Skin of body (tissue), 2 donors: ENCODE results near the gene NDOR1. TPM values are rescaled to one million over a fixed set of nuclear protein-coding genes. Genes with fewer than 3 reads are reported as not detected.

Experiments
- DNase-seq: peaks from one replicate; lab custom pipeline; 2025; lab: John Stamatoyannopoulos, UW
- total RNA-seq: library from RNA; depleted of rRNA; stranded (reverse); fragments of >200 nt; gene quantifications from one replicate; pipeline ENCODE4 v1.2.3, GENCODE V29; 2014

The NDOR1 gene
- total RNA-seq, 1 donor from 2014 or later, result 3.0 TPM

- no peak for DNase-seq
These were observed 22.7 kb upstream of the NDOR1 start for GRCh38 chr9:137182836-137183235.

DNA sequence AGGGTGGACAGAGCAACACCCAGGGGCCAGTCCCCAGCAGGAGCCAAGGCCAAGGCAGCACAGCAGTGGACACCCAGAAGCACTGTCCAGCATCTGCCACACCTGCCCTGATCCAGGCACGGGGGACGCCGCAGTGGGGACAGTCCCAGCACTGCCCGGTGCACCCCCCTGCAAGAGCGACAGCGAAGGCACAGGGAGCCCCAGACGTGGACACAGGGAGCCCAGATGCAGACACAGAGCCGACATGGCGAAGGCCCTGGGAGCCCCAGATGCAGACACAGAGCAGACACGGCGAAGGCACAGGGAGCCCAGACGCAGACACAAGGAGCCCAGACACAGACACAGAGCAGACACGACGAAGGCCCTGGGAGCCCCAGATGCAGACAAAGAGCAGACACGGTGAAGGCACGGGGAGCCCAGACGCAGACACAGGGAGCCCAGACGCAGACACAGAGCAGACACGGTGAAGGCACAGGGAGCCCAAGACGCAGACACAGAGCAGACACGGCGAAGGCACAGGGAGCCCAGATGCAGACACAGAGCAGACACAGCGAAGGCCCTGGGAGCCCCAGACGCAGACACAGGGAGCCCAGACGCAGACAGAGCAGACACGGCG, 21.4 kb upstream of the NDOR1 start:
- DNase-seq, result no peak

DNA sequence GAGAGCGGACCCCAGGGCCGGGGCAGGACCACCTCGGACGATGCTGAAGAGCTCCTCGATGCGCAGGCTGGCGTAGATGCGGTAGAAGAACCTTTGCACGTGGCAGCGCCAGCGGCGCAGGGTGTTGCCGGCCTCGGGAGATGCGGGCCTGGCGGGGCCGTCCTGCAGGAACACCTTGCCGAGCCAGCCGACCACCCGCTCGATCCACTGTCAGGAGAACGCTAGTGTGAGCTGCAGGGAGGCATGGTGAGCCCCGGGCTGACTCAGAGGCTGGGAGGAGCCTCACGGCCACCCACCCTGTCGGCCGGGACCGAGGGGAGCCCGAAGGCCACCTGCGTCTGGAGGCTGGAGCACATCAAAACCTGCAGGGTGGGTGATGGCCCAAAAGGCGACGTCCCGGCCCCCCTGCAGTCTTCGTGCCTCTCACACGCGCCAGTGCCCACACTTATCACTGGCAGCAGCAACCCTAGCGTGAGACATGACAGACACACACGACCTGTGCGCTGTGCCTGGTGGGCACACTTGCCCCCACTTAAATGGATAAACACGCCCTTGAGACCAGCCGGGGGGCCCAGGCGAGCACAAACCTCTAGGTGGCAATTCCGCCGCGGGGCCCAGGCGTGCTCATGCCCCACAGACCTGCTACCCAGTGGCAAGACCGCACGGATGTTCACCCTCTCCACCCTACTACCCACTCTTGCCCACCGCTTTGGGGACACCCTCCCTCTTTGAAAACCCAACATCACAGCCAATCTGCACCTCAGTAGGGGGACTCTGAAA, 20.4 kb upstream of the NDOR1 start:
- no peak for DNase-seq

DNA sequence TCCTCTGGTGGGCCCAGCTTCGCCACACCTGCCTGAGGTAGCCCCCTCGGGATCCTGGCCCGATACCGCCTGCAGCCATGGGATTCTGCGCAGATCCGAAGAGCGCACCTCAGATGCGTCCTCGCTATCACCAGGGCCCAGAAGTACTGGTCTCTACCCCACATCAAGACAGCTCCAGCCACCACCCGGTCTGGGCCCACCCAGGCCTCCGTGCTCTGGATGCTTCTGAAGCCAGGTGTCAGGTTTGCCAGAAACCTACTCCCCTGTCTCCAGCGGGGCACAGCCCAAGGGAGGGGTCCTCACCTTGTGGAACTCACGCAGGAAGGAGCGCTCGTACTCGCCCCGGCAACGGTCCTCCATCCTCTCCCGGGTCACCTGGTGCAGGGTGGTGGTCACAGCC, 19.6 kb upstream of the NDOR1 start:
- DNase-seq, result no peak

GRCh38 chr9:137186385-137186784, 19.1 kb upstream of the NDOR1 start:
- no peak for DNase-seq

GRCh38 chr9:137187386-137187785, 18.1 kb upstream of the NDOR1 start:
- no peak for DNase-seq

- DNase-seq, result no peak
These were observed 17.4 kb upstream of the NDOR1 start for GRCh38 chr9:137188086-137188489.

DNA sequence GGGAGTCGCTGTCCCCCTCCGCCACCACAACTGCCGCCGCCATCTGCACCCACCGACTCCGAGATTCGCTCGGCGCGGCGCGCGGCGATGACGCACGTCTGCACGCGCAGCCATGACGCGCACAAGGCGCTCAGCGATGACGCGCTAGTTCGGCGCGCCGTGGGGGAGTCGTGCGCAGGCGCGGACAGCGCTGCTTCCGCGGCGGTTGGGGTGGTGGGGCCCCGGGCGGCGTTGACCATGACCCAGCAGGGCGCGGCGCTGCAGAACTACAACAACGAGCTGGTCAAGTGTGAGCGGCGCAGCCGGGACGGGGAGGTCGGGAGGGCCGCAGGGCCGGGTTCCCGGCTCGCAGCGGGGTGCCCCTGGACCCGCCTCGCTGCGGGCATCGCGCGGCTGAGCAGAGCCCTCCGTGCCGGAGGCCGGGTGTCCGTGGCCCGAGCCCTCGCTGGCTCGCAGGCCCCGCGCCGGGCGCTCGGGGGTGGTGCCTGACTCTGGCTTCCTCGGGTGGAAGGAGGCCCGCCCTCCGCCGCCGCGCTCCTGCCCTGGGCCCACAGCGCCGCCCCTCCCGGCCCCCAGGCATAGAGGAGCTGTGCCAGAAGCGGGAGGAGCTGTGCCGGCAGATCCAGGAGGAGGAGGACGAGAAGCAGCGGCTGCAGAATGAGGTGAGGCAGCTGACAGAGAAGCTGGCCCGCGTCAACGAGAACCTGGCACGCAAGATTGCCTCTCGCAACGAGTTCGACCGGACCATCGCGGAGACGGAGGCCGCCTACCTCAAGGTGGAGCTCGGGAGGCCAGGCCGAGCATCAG, 16.8 kb upstream of the NDOR1 start, which contains the start of the genes ANAPC2 and SSNA1:
Gene ANAPC2, minus strand, starts transcription at position 71 of the 807 bp plus-strand sequence. Its CDS starts 28 bp downstream, at position 43.
Gene SSNA1, plus strand, starts transcription at position 187 of the 807 bp plus-strand sequence. Its CDS starts 51 bp downstream, at position 238.
- peak; percentile 88 for DNase-seq

DNA sequence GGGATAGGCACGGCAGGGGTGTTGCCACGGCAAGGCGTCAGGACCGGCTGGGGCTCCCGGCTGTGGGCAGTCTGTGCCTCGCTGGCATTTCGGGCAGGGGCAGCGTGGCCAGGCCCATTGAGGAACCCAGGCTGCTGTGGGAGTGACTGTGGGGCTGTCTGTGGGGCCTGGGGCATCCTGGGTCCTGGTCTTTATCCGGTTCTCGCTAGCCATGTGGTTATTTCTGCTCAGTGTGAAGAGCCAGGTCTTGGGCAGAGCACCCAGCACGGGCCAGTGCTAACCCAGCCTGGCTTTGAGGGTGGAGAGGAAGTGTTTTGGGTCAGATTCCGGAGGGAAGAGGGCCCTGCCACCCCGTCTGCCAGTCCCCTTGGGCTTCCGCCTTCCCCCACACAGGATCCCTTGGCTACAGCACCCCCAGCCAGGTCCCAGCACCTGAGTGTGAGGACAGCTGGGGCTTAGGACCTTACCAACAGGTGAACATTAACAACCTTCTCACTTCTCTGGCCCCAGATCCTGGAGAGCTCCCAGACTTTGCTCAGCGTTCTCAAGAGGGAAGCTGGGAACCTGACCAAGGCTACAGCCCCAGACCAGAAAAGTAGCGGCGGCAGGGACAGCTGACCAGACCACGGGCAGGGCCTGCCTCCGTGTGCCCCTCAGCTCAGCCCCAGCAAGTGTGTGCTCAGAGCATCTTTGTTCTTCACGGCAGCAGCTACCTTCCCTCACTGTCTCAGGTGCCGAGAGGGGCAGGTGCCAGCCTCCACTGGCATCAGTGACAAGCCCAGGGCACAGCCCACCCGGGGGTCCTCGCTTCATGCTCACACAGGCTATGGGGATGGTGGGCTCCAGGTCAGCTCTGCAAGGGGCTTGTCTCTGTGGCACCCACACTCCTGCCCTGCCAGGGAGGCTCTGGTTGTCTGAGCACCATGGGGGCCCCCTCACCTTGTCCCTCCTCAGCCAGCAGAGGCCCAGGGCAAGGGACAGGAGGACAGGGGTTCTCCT, 15.9 kb upstream of the NDOR1 start:
- no peak for DNase-seq

- DNase-seq, result no peak
These were observed 15.1 kb upstream of the NDOR1 start for GRCh38 chr9:137190315-137190856.

DNA sequence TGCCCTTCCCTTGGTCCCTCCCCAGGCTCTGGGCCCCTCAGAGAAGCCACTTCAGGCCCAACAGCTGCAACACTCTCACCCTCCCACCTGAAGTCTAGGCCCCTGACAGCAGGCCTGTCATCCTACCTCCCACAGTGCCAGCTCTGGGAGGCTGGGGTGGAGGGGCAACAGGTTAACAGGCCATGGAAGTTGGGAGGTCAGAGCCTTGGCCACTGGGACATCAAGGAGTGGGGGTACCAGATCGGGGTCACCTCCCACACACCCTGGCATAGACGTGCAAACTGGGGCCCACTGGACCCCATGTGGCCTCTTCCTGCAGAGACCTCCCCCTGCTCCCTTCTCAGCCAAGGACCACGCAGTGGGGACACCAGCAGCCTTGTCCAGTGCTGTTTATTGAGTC, 14.3 kb upstream of the NDOR1 start:
- DNase-seq, result no peak

DNA sequence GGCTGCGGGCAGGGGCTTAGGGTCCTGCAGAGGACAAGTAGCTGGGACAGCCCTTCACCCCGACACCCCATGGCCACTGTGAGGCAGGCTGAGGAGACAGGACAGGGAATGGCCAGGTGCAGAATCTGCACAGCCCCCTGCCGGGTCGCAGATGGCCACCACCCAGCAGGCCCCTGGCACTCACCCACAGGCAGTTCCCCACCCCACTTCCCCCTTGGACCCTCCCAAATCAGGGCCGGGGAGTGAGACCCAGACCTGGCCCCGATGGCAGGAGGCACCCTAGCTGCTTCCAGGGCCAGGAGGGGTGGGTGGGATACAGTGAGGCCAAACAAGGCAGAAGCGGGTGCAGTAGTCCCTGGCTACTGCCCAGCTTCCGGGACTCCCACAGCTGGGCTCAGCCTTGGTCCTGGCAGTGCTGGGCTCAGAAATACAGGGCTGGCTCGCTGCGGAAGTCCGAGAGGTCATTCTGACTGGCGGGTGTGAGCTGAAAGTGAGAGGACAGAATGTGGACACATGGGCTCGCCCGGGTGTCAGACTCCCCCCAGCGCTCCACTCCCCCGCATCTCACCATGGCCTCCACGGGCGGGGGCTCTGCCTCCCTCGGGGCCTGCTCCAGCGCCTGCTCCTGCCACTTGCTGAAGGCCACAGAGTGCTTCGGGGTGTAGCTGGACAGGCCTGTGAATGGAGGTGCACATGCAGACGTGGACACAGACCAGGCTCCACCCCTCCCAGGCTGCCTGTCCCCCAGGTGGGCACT, 13.6 kb upstream of the NDOR1 start:
- no peak for DNase-seq

GRCh38 chr9:137192448-137192780, 13.1 kb upstream of the NDOR1 start:
- no peak for DNase-seq

GRCh38 chr9:137192859-137193258, 12.6 kb upstream of the NDOR1 start:
- DNase-seq, result no peak

DNA sequence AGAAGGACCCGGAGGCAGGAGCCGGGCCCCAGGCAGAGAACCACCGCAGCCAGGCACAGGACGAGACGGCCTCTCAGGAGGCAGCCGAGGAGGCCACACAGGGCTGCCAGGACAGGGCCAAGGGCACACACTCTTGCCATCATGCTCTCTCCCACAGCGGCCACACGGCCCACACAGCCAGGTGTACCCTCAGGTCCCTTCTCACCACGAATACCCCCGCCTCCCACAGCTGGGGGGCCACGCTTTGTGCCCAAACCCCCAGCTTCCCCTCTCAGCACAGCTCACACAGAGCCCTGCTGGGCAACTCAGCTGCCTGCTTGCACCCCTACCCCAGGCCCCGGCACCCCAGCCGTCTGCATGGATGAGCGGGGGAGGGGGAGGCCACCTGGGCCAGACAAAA, 11.7 kb upstream of the NDOR1 start:
- no peak for DNase-seq

DNA sequence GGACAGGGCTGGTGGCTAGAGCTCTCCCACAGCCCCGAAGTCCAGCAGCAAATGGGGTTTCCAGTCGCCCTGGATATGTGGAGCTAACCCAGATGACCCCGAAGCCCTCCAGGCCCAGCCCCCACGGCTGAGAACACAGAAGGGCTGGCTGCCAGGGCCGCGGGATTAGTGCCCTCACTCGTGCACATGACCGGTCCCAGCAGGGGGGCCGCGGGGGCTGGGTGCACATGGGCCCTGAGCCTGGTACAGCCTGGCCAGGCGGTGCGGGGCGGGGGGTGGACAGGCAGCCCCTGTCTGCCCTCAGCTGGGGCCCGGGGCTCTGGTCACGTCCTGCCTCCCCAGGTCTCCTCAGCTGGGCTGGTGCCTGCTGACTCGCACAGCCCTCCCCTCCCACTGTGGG, 11.1 kb upstream of the NDOR1 start:
- no peak for DNase-seq

- no peak for DNase-seq
These were observed 10.6 kb upstream of the NDOR1 start for GRCh38 chr9:137194909-137195308.

DNA sequence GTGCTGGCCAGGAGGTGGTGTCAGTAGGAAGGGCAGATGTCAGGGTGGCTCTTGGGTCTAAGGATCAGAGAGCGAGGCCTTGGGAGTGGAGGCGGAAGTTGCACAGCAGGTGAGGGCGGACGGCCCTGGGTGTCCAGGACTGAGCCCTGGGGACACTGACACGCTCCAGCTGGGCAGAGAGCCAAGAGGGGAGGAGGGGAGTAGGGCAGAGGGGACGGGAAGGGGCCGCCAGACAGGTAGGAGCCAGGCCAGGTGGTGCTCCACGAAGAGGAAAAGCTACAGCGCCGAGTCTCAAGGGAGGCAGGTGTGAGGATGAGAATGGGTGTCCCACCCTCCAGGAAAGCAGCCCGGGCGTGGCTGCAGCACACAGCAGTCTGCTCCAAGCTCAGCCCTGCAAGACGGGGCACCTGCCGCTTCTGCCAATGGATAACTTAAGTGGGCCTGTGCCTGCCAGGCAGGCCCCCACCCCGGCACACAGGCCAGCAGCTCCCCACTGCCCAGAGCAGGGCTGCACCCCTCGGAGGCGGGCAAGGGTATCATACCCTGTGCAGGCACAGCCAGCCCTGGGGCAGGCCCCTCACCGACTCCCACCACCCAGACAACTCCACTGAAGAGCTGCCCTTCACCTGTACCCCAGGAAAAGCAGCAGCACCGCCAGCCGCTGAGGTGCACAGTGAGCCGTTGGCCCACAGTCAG, 9.8 kb upstream of the NDOR1 start:
- no peak for DNase-seq
